ENCODE data around the gene RPGRIP1. TPM values are rescaled to one million over a fixed set of nuclear protein-coding genes. Genes with fewer than 3 reads are reported as not detected.

The RPGRIP1 gene
- total and polyA plus RNA-seq, 2 donors = 0.19 to 0.30 TPM

DNA sequence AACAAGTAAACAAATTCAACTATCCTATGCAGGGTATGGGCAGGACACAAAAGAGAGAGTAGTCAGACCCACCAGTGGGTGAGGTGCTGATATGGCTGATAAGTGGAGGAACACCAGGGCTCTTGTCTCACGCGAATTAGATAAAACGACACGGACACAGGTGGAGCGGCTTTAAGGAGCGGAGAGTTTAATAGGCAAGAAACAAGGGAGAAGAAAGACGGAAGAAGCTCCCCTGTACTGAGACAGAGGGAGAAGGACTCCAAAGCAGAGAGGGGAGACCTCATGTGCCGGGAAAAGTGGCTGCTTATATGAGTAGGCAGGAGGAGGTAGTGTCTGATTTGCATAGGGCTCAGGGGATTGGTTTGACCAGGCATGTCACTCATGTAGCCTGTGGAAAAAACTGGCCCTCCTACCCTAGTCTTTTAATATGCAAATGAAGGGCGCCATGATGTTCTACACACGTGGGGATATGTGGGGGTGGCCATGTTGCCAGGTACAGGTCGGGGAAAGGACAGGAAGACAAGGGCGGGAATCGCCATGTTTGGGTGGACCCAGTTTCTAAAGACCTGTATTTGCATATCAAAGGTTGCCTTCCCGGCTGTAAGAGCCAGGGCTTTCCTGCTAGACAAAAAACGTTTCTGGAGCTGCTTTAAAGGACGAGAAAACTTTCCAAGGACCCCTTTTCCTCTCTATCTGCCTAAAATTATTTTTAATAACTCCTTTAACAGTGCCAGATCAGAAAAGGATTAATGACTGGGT lies 28.8 kb downstream of the RPGRIP1 start:
- Histone ChIP-seq H3K4me1 (ENCODE audit: control insufficient read depth in 2 of 2, insufficient read depth in 2 of 2, low read length in 2 of 2) (peaks cover 6 to 11% of the 10 kb centered on the region in 2 donors), H3K36me3 (ENCODE audit: control insufficient read depth in 2 of 2, insufficient read depth in 2 of 2, low read length in 1 of 2) (no peaks in the 10 kb centered on the region), H3K27me3 (ENCODE audit: control insufficient read depth in 2 of 2, insufficient read depth in 1 of 2, low read length in 1 of 2) (no peaks in the 10 kb centered on the region), H3K27ac (ENCODE audit: low read depth in 1 of 2, low read length in 1 of 2) (peak overlapping the region; percentile 53 to 55), H3K4me3 (ENCODE audit: low read length in 2 of 2) (peak overlapping the region; percentile 33 to 41), H3K9me3 (ENCODE audit: control insufficient read depth in 2 of 2, insufficient read depth in 1 of 2, low read length in 1 of 2) (no peaks in the 10 kb centered on the region)
- DNase-seq (ENCODE audit: low read depth in 6 of 9, low spot score in 9 of 9) = peak; percentile 30 to 86 (median 69)
- 10% methylated on average over 16 of the region's 16 CpGs for WGBS

DNA sequence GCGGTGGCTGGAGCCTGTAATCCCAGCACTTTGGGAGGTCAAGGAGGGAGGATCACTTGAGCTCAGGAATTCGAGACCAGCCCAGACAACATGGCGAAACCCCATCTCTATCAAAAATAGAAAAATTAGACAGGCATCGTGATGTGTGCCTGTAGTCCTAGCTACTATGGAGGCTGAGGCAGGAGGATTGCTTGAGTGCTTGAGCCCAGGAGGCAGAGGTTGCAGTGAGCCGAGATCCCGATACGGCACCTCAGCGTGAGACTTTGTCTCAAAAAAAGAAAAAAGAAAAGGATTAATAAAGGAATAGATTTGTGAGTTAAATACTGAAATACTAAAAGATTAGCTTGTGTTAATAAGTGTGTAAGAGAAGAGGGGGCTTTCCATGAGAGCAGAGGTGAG lies 29.4 kb downstream of the RPGRIP1 start:
- Histone ChIP-seq H3K27me3 (ENCODE audit: control insufficient read depth in 2 of 2, insufficient read depth in 1 of 2, low read length in 1 of 2) (no peaks in the 10 kb centered on the region), H3K9me3 (ENCODE audit: control insufficient read depth in 2 of 2, insufficient read depth in 1 of 2, low read length in 1 of 2) (no peaks in the 10 kb centered on the region), H3K27ac (ENCODE audit: low read depth in 1 of 2, low read length in 1 of 2) (peak overlapping the region in 1 of 2 donors; percentile 33), H3K4me1 (ENCODE audit: control insufficient read depth in 2 of 2, insufficient read depth in 2 of 2, low read length in 2 of 2) (peaks cover 6 to 11% of the 10 kb centered on the region in 2 donors), H3K36me3 (ENCODE audit: control insufficient read depth in 2 of 2, insufficient read depth in 2 of 2, low read length in 1 of 2) (no peaks in the 10 kb centered on the region), H3K4me3 (ENCODE audit: low read length in 2 of 2) (peak overlapping the region; percentile 33 to 41)
- WGBS = 94% methylated on average over 8 of the region's 8 CpGs
- no peak for DNase-seq (ENCODE audit: low read depth in 6 of 9, low spot score in 9 of 9)

DNA sequence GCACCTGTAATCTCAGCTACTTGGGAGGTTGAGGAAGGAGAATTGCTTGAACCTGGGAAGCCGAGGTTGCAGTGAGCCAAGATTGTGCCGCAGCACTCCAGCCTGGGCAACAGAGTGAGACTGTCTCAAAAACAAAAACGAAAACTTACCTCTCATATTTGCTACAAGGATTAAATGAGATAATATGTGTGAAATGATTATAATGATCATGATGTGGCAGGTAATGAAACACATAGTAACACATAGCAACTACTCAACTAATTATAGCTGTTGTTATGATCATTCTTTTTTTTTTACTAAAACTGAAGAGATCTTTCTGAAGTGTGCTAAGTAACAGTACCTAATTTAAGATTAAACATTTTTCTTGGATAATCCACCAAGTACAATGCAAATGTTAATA lies 30.1 kb downstream of the RPGRIP1 start:
- no peak for DNase-seq (ENCODE audit: low read depth in 6 of 9, low spot score in 9 of 9)
- Histone ChIP-seq H3K27ac (ENCODE audit: low read depth in 1 of 2, low read length in 1 of 2) (no peak overlapping the region), H3K9me3 (ENCODE audit: control insufficient read depth in 2 of 2, insufficient read depth in 1 of 2, low read length in 1 of 2) (no peaks in the 10 kb centered on the region), H3K4me1 (ENCODE audit: control insufficient read depth in 2 of 2, insufficient read depth in 2 of 2, low read length in 2 of 2) (peaks cover 6 to 11% of the 10 kb centered on the region in 2 donors), H3K36me3 (ENCODE audit: control insufficient read depth in 2 of 2, insufficient read depth in 2 of 2, low read length in 1 of 2) (no peaks in the 10 kb centered on the region), H3K4me3 (ENCODE audit: low read length in 2 of 2) (no peak overlapping the region), H3K27me3 (ENCODE audit: control insufficient read depth in 2 of 2, insufficient read depth in 1 of 2, low read length in 1 of 2) (no peaks in the 10 kb centered on the region)
- 95% methylated on average over 1 of the region's 3 CpGs for WGBS

DNA sequence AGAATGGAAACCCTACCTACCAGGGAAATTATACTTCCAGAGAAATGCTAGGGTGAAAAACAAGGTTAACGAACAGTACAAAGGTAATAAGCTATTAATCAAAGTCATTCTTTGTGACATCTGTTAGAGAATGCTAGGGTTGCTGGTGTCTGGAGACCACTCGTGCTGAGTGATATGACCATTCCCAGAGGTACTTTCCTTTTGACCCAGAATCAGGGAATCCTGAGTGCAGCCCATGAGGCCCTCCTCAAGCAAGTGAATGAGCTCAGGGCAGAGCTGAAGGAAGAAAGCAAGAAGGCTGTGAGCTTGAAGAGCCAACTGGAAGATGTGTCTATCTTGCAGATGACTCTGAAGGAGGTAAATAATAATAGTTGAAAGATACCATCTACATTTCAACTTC lies 31.7 kb downstream of the RPGRIP1 start:
- 91% methylated on average over 2 of the region's 2 CpGs for WGBS
- Histone ChIP-seq H3K27ac (ENCODE audit: low read depth in 1 of 2, low read length in 1 of 2) (no peak overlapping the region), H3K9me3 (ENCODE audit: control insufficient read depth in 2 of 2, insufficient read depth in 1 of 2, low read length in 1 of 2) (no peaks in the 10 kb centered on the region), H3K36me3 (ENCODE audit: control insufficient read depth in 2 of 2, insufficient read depth in 2 of 2, low read length in 1 of 2) (no peaks in the 10 kb centered on the region), H3K4me3 (ENCODE audit: low read length in 2 of 2) (no peak overlapping the region), H3K27me3 (ENCODE audit: control insufficient read depth in 2 of 2, insufficient read depth in 1 of 2, low read length in 1 of 2) (no peaks in the 10 kb centered on the region), H3K4me1 (ENCODE audit: control insufficient read depth in 2 of 2, insufficient read depth in 2 of 2, low read length in 2 of 2) (peaks cover 6 to 11% of the 10 kb centered on the region in 2 donors)
- no peak for DNase-seq (ENCODE audit: low read depth in 6 of 9, low spot score in 9 of 9)

DNA sequence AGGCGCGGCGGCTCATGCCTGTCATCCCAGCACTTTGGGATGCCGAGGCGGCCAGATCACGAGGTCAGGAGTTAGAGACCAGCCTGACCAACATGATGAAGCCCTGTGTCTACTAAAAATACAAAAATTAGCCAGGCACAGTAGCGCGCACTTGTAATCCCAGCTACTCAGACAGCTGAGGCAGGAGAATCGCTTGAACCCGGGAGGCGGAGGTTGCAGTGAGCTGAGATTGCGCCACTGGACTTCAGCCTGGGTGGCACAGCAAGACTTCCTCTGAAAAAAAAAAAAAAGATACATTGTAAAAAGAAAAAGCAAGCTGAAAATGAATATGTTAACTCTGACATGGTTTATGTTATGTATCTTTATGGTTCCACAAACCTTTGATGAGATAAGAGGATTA lies 33.6 kb downstream of the RPGRIP1 start:
- H3K9me3 ChIP-seq (ENCODE audit: control insufficient read depth in 2 of 2, insufficient read depth in 1 of 2, low read length in 1 of 2) = no peaks in the 10 kb centered on the region
- 97% methylated on average over 12 of the region's 12 CpGs for WGBS
- DNase-seq (ENCODE audit: low read depth in 6 of 9, low spot score in 9 of 9) = no peak

DNA sequence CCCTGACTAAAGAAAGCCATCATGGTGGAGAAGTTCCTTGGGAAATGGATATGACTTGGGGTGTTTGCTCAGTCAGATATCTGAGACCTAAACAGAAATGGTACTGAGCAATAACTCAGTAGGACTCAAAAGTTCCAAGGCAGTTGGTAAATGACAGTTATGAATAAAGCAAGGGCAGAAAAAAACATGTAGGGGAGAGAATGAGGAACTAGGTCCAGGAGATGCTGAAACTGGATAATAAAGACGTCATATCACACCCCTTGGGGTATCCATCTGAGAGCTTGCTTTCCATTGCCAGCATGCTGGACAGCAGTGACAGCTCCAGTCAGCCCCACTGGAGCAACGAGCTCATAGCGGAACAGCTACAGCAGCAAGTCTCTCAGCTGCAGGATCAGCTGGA lies 37.5 kb downstream of the RPGRIP1 start:
- whole genome bisulfite sequencing = 67% methylated on average over 3 of the region's 3 CpGs
- Histone ChIP-seq H3K9me3 (ENCODE audit: control insufficient read depth in 2 of 2, insufficient read depth in 1 of 2, low read length in 1 of 2) (no peaks in the 10 kb centered on the region), H3K27ac (ENCODE audit: low read depth in 1 of 2, low read length in 1 of 2) (no peak overlapping the region), H3K4me3 (ENCODE audit: low read length in 2 of 2) (no peak overlapping the region), H3K4me1 (ENCODE audit: control insufficient read depth in 2 of 2, insufficient read depth in 2 of 2, low read length in 2 of 2) (peaks cover 0 to 2% of the 10 kb centered on the region in 2 donors), H3K36me3 (ENCODE audit: control insufficient read depth in 2 of 2, insufficient read depth in 2 of 2, low read length in 1 of 2) (no peaks in the 10 kb centered on the region), H3K27me3 (ENCODE audit: control insufficient read depth in 2 of 2, insufficient read depth in 1 of 2, low read length in 1 of 2) (no peaks in the 10 kb centered on the region)
- DNase-seq (ENCODE audit: low read depth in 6 of 9, low spot score in 9 of 9) = no peak

More for the DNA sequence above, 33.6 kb downstream of the RPGRIP1 start:
- H3K4me3 ChIP-seq (ENCODE audit: low read length in 2 of 2) = no peak overlapping the region
- no peaks in the 10 kb centered on the region for H3K27me3 ChIP-seq (ENCODE audit: control insufficient read depth in 2 of 2, insufficient read depth in 1 of 2, low read length in 1 of 2)
- no peaks in the 10 kb centered on the region for H3K36me3 ChIP-seq (ENCODE audit: control insufficient read depth in 2 of 2, insufficient read depth in 2 of 2, low read length in 1 of 2)
- H3K27ac ChIP-seq (ENCODE audit: low read depth in 1 of 2, low read length in 1 of 2) = no peak overlapping the region
- peaks cover 6 to 8% of the 10 kb centered on the region in 2 donors for H3K4me1 ChIP-seq (ENCODE audit: control insufficient read depth in 2 of 2, insufficient read depth in 2 of 2, low read length in 2 of 2)

DNA sequence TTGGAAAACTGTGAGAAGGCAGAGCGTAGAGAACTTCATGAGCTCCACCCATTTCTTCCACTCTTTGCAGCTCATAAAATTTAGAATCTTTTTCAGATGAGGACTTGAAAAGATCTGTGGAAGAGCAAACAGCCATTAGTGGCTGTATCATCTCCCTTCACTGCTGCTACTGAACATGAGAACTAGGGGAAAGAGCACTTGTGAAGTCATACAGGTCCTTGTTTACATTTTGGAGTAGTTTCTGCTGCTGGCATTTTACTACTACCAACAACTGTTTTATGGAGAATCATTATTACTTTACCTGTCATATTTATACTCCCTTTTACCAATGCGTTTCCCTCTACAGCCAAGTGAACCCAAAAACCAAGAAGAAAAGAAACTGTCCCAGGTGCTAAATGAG lies 41.0 kb downstream of the RPGRIP1 start:
- WGBS = 97% methylated on average over 2 of the region's 2 CpGs
- H3K27me3 ChIP-seq (ENCODE audit: control insufficient read depth in 2 of 2, insufficient read depth in 1 of 2, low read length in 1 of 2) = no peaks in the 10 kb centered on the region

DNA sequence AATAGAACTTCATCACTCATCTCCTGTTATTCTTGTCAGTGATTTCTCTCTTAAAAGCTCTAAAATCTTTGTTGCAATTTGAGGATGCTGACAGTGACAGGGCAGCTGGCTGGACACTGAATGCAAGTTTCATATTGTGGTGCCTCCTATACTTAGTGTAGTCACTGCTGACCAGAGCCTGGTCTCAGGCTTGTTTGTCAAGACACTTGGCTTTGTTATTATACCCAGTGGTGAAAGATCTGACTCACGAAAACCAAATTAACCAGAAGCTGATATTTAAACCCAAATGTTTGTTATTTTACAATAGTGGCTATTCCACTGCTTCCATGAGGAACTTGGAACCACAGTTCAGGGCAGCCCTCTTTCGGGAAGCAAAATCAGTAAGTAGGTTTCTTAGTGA lies 42.8 kb downstream of the RPGRIP1 start:
- H3K4me3 ChIP-seq (ENCODE audit: low read length in 2 of 2) = no peak overlapping the region
- peaks cover 0 to 2% of the 10 kb centered on the region in 2 donors for H3K4me1 ChIP-seq (ENCODE audit: control insufficient read depth in 2 of 2, insufficient read depth in 2 of 2, low read length in 2 of 2)
- no peak for DNase-seq (ENCODE audit: low read depth in 6 of 9, low spot score in 9 of 9)
- H3K36me3 ChIP-seq (ENCODE audit: control insufficient read depth in 2 of 2, insufficient read depth in 2 of 2, low read length in 1 of 2) = no peaks in the 10 kb centered on the region
- 98% methylated on average over 2 of the region's 2 CpGs for WGBS
- H3K9me3 ChIP-seq (ENCODE audit: control insufficient read depth in 2 of 2, insufficient read depth in 1 of 2, low read length in 1 of 2) = no peaks in the 10 kb centered on the region
- no peak overlapping the region for H3K27ac ChIP-seq (ENCODE audit: low read depth in 1 of 2, low read length in 1 of 2)
- H3K27me3 ChIP-seq (ENCODE audit: control insufficient read depth in 2 of 2, insufficient read depth in 1 of 2, low read length in 1 of 2) = no peaks in the 10 kb centered on the region

More for the DNA sequence above, 41.0 kb downstream of the RPGRIP1 start:
- DNase-seq (ENCODE audit: low read depth in 6 of 9, low spot score in 9 of 9) = no peak
- no peak overlapping the region for H3K27ac ChIP-seq (ENCODE audit: low read depth in 1 of 2, low read length in 1 of 2)
- H3K4me3 ChIP-seq (ENCODE audit: low read length in 2 of 2) = no peak overlapping the region
- H3K9me3 ChIP-seq (ENCODE audit: control insufficient read depth in 2 of 2, insufficient read depth in 1 of 2, low read length in 1 of 2) = no peaks in the 10 kb centered on the region
- no peaks in the 10 kb centered on the region for H3K36me3 ChIP-seq (ENCODE audit: control insufficient read depth in 2 of 2, insufficient read depth in 2 of 2, low read length in 1 of 2)
- H3K4me1 ChIP-seq (ENCODE audit: control insufficient read depth in 2 of 2, insufficient read depth in 2 of 2, low read length in 2 of 2) = peaks cover 0 to 2% of the 10 kb centered on the region in 2 donors

DNA sequence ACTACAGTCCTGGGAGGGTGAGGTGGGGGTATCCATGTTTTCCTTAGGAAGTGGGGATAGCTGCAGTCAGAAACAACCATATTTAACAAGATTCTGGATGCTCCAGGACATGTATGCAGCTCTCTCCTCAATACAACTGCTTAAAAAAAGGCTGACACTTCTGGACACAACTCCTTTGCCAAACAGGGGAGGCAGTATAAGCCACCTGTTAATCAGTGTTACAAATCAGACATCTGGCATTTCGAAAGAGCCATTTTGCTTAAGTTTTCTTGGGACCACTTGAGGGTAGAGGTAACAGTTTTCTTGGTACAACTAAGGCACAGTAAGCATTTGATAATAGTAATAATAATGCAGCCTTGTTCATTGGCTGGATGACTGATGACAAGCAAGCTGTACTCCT lies 47.1 kb downstream of the RPGRIP1 start:
- WGBS = 98% methylated on average over 1 of the region's 1 CpG
- H3K27ac ChIP-seq (ENCODE audit: low read depth in 1 of 2, low read length in 1 of 2) = no peak overlapping the region
- H3K36me3 ChIP-seq (ENCODE audit: control insufficient read depth in 2 of 2, insufficient read depth in 2 of 2, low read length in 1 of 2) = no peaks in the 10 kb centered on the region
- no peak overlapping the region for H3K4me3 ChIP-seq (ENCODE audit: low read length in 2 of 2)
- no peaks in the 10 kb centered on the region for H3K4me1 ChIP-seq (ENCODE audit: control insufficient read depth in 2 of 2, insufficient read depth in 2 of 2, low read length in 2 of 2)
- H3K27me3 ChIP-seq (ENCODE audit: control insufficient read depth in 2 of 2, insufficient read depth in 1 of 2, low read length in 1 of 2) = no peaks in the 10 kb centered on the region
- no peak for DNase-seq (ENCODE audit: low read depth in 6 of 9, low spot score in 9 of 9)
- H3K9me3 ChIP-seq (ENCODE audit: control insufficient read depth in 2 of 2, insufficient read depth in 1 of 2, low read length in 1 of 2) = no peaks in the 10 kb centered on the region
